Natural killer cell treated with Interleukin-12 subunit alpha and Interleukin-12 subunit beta and Interleukin-15 and Interleukin-18, amount 100 ng/mL, for 72 hours (primary cell): ENCODE results near the gene PRAMEF9. TPM values are rescaled to one million over a fixed set of nuclear protein-coding genes. Genes with fewer than 3 reads are reported as not detected.

Experiments
- total RNA-seq, 2 donors: library from RNA; stranded (reverse); gene quantifications; one replicate each; pipeline ENCODE4 v1.2.3, GENCODE V29; 2022

Gene PRAMEF9
- total RNA-seq, 2 donors from 2014 or later = not detected

Other genes starting within 250 kb of the PRAMEF9 start
- not detected for gene PRAMEF6, start 224.3 kb upstream of the PRAMEF9 start, total RNA-seq
- gene PRAMEF27, start 115.3 kb upstream of the PRAMEF9 start, total RNA-seq = not detected
- gene HNRNPCL3, start 111.1 kb upstream of the PRAMEF9 start, total RNA-seq = not detected
- not detected for gene PRAMEF25, start 101.1 kb upstream of the PRAMEF9 start, total RNA-seq
- not detected for gene HNRNPCL2, start 55.0 kb upstream of the PRAMEF9 start, total RNA-seq
- gene PRAMEF26, start 15.8 kb upstream of the PRAMEF9 start, total RNA-seq = not detected
- gene HNRNPCL4, start 6.2 kb upstream of the PRAMEF9 start, total RNA-seq = not detected
- not detected for gene PRAMEF13, start 29.6 kb downstream of the PRAMEF9 start, total RNA-seq
- gene PRAMEF18, start 54.3 kb downstream of the PRAMEF9 start, total RNA-seq = not detected
- gene PRAMEF5, start 82.3 kb downstream of the PRAMEF9 start, total RNA-seq = not detected
- gene PRAMEF8, start 113.3 kb downstream of the PRAMEF9 start, total RNA-seq = not detected
- not detected for gene PRAMEF33, start 131.7 kb downstream of the PRAMEF9 start, total RNA-seq
- gene PRAMEF15, start 143.7 kb downstream of the PRAMEF9 start, total RNA-seq = not detected
- not detected for gene PRAMEF14, start 175.3 kb downstream of the PRAMEF9 start, total RNA-seq
- not detected for gene PRAMEF19, start 200.1 kb downstream of the PRAMEF9 start, total RNA-seq
- not detected for gene PRAMEF17, start 217.8 kb downstream of the PRAMEF9 start, total RNA-seq
- not detected for gene PRAMEF20, start 238.6 kb downstream of the PRAMEF9 start, total RNA-seq